Omental fat pad (tissue), 4 donors: ENCODE results near the gene ARL14EP. TPM values are rescaled to one million over a fixed set of nuclear protein-coding genes. Genes with fewer than 3 reads are reported as not detected.
A peak's percentile ranks its signal among the peaks of the same experiment; 100 is the strongest.

Experiments
- ATAC-seq: fragments of 150-250 bp; one replicate; pipeline ENCODE4 v1.9.1; 2016; ENCODE audit warnings: mild to moderate bottlenecking, moderate library complexity; ENCODE audit not compliant: low FRiP score
- DNase-seq: peaks from one replicate; pipeline ENCODE4 v3.0.0-alpha.2; 2019; ENCODE audit warnings: low spot score
- CTCF ChIP-seq, 3 donors: fragments of 450-650 bp; IDR thresholded peaks; one replicate each; pipeline ENCODE4 v1.5.1; 2016 to 2017; ENCODE audit warnings: antibody characterized with exemption in 3 of 3, mild to moderate bottlenecking in 3 of 3, moderate library complexity in 2 of 3
- total RNA-seq, 4 donors: library from RNA; depleted of rRNA; stranded (reverse); fragments of >200 nt; gene quantifications; one replicate each; pipeline ENCODE4 v1.1.0, GENCODE V29; 2016

ARL14EP gene
- total RNA-seq, 4 donors from 2014 or later, result 19.0 to 24.5 (median 22.7) TPM

GRCh38 chr11:30326114-30326778 lies 3.3 kb downstream of the ARL14EP start:
- no peak for DNase-seq
- peak; percentile 65 for ATAC-seq
- no peak for TF ChIP-seq CTCF (IDR thresholded peaks at IDR 0.05)

GRCh38 chr11:30326906-30327305 lies 4.0 kb downstream of the ARL14EP start:
- DNase-seq (no peak), ATAC-seq (no peak)
- no peak for TF ChIP-seq CTCF (IDR thresholded peaks at IDR 0.05)

- ATAC-seq, result no peak
- DNase-seq, result no peak
- TF ChIP-seq CTCF (IDR thresholded peaks at IDR 0.05), result no peak
Measured at GRCh38 chr11:30328681-30329080, 5.8 kb downstream of the ARL14EP start.

- DNase-seq (no peak), ATAC-seq (peak; percentile 60)
- TF ChIP-seq CTCF (IDR thresholded peaks at IDR 0.05), result no peak
Measured at GRCh38 chr11:30329150-30329940, 6.4 kb downstream of the ARL14EP start.

GRCh38 chr11:30333405-30333804 lies 10.5 kb downstream of the ARL14EP start:
- no peak for ATAC-seq
- no peak for DNase-seq
- TF ChIP-seq CTCF (IDR thresholded peaks at IDR 0.05), result no peak

GRCh38 chr11:30342736-30343166 lies 19.8 kb downstream of the ARL14EP start:
- ATAC-seq (no peak), DNase-seq (no peak)
- no peak for TF ChIP-seq CTCF (IDR thresholded peaks at IDR 0.05)

GRCh38 chr11:30344085-30344484 lies 21.2 kb downstream of the ARL14EP start:
- no peak for TF ChIP-seq CTCF (IDR thresholded peaks at IDR 0.05)
- no peak for ATAC-seq
- DNase-seq, result no peak
